Tibial nerve (tissue), 3 donors: Measurements from ENCODE around the gene TMC3.

Experiments
- POLR2A ChIP-seq, 2 donors: fragments of 450-650 bp; IDR thresholded peaks; one replicate each; pipeline ENCODE4 v1.6.1; 2017; ENCODE audit warnings: antibody characterized with exemption in 2 of 2, mild to moderate bottlenecking in 2 of 2, moderate library complexity in 2 of 2
- TF ChIP-seq, protein P1 (sequence below), 5 experiments: fragments of 200-600 bp in 3 of 5; fragments of 450-650 bp in 2 of 5; sonication (generic) in 3 of 5; IDR thresholded peaks; one replicate each; pipeline ENCODE4 v1.5.1; 2016 to 2019; ENCODE audit warnings: antibody characterized with exemption in 5 of 5, mild to moderate bottlenecking in 3 of 5, moderate library complexity in 2 of 5

DNA sequence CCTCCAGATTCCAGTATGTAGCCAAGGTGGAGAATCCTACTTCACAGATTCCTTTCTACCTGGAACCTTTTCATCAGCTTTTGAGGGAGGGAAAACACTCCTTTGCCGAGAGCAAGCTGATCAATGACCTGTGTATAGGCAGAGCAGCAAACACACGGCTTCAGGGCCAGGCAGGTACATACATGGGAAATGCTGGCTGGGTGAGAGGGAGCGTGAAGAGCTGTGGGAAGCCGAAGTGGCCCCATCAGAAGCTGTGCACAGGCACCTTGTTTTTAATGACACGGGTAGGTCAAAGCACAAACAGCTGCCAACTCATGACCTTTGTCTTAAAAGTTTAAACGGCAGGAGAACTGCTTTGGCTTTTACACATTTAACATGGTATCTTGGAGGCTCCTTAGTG lies 75.4 kb downstream of the TMC3 start:
- TF ChIP-seq, protein P1, sequence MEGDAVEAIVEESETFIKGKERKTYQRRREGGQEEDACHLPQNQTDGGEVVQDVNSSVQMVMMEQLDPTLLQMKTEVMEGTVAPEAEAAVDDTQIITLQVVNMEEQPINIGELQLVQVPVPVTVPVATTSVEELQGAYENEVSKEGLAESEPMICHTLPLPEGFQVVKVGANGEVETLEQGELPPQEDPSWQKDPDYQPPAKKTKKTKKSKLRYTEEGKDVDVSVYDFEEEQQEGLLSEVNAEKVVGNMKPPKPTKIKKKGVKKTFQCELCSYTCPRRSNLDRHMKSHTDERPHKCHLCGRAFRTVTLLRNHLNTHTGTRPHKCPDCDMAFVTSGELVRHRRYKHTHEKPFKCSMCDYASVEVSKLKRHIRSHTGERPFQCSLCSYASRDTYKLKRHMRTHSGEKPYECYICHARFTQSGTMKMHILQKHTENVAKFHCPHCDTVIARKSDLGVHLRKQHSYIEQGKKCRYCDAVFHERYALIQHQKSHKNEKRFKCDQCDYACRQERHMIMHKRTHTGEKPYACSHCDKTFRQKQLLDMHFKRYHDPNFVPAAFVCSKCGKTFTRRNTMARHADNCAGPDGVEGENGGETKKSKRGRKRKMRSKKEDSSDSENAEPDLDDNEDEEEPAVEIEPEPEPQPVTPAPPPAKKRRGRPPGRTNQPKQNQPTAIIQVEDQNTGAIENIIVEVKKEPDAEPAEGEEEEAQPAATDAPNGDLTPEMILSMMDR (IDR thresholded peaks at IDR 0.05), result no peak
- no peak for TF ChIP-seq POLR2A (IDR thresholded peaks at IDR 0.05)
